Ramos (cell line): ENCODE results near the gene ZNF358.

Experiments used
- in situ Hi-C: fragments of 300-500 bp; cut with MboI; formaldehyde crosslinking; loops from one replicate; pipeline ENCODE4 v1.14.3; 2022; ENCODE audit warnings: low sequenced_read_pairs; ENCODE audit not compliant: unreplicated experiment

ZNF358 gene

DNA sequence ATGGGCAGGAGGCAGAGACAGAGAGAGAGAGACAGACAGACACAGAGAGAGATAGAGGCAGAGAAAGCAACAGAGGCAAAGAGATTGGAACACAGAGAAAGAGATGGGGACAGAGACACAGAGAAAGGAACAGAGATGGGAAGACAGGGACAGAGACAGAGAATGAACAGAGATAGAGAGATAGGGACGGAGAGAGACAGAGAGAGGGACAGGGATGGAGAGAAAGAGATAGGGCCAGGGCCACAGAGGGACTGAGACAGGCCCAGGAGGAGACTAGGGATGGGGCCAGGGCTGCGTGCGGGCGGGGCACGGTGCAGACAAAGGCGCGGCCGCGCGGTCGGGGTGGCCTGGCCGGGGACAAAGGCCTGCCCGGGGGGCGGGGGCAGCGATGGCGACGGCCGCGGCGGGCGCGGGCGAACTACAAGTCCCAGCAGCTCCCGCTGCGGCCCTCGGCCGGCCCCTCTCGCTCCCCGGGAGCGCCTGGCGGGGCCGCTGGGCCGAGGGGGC is at the start of gene ZNF358:
Gene ZNF358, plus strand, starts transcription at position 459 of the 507 bp plus-strand sequence. CDS start 3,140 bp downstream, outside the sequence.
- in situ Hi-C loops: no loop called here

DNA sequence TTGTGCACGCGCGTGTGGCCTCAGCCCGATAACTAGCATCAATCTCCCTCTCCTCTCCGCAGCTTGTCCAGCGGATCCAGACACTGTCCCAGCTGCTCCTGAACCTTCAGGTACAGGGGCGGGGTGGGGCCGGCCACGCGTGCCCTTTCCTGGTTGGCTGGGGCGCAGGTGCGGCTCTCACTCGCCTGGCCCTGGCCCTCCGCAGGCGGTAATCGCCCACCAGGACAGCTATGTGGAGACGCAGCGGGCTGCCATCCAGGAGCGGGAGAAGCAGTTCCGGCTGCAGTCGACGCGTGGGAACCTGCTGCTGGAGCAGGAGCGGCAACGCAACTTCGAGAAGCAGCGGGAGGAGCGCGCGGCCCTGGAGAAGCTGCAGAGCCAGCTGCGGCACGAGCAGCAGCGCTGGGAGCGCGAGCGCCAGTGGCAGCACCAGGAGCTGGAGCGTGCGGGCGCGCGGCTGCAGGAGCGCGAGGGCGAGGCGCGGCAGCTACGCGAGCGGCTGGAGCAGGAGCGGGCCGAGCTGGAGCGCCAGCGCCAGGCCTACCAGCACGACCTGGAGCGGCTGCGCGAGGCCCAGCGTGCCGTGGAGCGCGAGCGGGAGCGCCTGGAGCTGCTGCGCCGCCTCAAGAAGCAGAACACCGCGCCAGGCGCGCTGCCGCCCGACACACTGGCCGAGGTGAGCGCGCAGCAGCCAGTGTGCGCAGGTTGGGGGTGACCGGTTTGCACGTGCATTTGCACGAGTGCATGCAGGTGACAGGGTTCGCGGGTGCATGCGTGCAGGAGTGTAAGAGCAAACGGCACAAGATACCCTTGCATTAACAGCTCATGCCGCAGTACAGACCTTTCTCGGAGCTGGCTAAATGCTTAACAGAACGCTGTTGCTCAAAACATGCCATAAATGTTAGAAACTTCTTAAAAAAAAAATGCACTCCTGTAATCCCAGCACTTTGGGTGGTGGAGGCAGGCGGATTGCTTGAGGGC is 48.6 kb upstream of the ZNF358 start:
- in situ Hi-C loops: no loop called here

DNA sequence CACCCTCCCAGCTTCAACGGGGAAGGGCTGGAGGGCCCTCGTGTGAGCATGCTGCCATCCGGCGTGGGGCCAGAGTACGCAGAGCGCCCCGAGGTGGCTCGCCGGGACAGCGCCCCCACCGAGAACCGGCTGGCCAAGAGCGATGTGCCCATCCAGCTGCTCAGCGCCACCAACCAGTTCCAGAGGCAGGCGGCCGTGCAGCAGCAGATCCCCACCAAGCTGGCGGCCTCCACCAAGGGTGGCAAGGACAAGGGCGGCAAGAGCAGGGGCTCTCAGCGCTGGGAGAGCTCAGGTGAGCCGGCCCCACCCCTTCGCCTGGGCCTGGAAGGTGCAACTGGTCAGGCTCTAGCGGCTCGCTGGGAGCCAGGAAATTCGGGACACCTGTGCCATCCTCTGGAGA is 47.1 kb upstream of the ZNF358 start:
- in situ Hi-C loops: no loop called here

DNA sequence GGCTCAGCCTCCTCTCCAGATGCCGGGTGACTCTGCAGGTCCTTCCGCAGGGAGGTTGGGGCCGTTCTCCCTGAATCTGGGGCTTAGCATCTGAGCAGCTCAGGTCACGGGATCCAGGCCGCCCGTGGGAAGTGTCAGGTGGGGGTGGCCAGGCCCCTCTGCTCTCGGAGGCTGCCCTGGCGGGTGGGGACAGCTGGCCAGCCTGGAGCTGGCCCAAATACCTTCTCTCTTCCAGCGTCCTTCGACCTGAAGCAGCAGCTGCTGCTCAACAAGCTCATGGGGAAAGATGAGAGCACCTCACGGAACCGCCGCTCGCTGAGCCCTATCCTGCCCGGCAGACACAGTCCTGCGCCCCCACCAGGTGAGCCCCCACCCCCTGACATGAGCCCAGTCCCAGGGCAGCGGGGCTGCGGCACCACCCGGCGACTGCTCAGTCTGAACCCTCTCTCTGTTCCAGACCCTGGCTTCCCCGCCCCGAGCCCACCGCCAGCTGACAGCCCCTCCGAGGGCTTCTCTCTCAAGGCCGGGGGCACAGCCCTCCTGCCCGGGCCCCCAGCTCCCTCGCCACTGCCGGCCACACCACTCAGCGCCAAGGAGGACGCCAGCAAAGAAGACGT is 46.1 kb upstream of the ZNF358 start:
- in situ Hi-C loops: no loop called here

DNA sequence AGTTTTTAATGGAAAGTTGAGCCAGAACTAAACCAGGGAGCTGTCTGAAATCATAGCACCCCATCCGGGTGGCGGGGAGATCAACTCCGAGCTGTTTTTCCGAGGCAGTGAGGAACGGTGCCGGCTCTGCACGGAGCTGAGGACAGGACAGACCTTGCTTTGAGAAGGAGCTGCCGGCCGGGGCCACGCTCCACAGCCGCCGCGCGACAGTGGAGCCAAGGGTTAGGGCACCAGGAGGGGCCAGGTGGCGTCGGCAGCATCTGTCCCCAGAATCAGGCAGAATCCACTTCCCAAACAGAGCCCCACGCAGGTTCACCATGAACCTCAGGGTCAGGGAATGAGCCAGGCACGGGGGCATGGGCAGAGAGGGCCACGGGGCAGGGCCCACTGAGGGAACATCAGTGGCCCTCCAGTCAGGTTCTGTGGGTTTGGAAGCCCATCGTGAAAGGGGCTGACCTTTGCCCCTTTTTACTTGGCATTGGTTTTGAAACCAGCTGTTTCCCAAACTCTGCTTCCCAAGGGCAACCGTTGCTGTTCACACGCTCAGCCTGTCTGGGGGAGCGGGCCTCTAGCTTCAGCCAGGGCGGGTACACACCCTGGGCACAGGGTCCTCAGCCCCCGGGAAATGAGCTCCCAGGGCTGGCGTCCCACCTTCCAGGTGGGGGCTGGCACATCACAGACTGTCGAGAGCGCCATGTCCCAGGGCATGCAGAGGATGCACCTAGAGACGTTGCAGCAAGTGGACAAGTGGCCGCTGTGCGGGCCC is 45.2 kb upstream of the ZNF358 start:
- in situ Hi-C loops: no loop called here

DNA sequence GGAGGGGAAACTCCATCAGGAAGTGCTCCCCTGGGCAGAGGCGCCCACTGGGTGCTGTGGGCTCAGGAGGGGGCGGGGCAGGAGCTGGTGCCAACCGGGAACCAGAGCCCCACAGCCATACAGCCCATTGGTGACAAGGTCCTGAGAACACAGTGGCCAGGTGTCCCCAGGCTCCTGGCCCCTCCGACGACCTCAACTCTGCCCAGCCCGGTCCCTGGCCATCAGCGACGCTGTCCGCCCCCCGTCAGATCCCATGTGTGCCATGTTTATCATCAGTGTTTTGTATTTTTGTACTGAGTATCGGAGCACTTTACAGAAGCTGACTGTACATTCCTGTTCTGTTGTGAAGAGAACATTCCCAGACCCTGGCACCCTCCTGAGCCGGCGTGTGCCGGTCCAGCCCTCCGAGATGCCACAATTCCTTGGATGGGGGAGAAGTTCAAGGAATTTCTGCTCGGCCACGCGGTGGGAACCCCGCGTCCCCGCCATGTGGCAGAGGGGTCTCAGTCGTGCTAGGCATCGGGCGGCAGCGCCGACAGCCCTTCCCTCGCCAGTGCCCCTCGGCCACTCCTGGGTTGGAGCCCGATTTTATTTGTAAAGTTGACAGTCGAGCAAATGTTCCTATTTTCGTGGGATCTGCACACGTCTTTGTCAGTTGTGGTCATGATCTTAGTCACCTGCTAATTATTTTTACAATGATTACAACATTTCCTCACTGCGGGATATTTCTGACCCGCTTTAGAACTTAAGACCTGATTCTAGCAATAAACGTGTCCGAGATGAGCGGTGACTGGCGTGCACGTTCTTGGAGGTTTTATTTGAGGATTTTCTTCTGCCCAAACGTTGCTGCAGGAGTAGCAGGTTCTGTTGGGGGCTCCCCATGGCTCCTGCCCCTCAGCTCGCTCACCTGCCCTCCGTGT is 43.9 kb upstream of the ZNF358 start:
- in situ Hi-C loops: no loop called here

DNA sequence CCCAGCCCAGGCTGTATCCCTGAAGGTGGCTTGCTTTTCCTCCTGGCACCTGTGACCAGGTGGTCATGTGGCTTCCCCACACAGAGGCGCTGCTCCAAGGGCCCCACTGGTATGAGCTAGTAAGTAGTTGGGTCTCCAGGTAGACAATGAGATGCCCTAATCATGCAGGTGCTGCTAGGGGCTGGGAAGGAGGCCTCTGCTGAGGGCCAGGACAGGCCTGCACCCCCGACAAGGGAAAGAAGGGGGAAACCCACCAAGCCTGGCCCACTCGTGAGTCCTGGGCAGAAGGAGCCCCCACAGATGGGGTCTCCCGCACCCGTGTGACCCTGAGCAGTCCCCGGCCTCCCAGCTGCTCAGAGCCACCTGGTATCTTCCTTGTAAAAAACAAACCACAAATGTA is 40.2 kb upstream of the ZNF358 start:
- in situ Hi-C loops: no loop called here

DNA sequence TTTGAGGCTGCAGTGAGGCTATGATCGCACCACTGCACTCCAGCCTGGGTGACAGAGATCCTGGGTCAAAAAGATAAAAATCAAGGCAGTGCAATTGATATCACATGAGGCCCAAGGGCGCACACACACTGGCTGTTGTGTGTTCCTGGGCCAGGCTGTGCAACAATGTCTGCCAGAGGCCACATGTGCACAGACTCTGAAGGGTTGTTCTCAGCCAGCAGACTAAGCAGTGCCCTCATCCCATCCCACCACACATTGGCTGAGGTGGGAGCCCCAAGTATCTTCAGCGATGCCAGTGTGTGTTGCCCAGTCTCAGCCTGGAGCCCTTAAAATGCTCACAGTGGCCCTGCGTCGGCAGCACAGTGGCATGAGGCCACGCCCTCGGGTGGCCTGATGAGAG is 39.7 kb upstream of the ZNF358 start:
- in situ Hi-C loops: no loop called here

DNA sequence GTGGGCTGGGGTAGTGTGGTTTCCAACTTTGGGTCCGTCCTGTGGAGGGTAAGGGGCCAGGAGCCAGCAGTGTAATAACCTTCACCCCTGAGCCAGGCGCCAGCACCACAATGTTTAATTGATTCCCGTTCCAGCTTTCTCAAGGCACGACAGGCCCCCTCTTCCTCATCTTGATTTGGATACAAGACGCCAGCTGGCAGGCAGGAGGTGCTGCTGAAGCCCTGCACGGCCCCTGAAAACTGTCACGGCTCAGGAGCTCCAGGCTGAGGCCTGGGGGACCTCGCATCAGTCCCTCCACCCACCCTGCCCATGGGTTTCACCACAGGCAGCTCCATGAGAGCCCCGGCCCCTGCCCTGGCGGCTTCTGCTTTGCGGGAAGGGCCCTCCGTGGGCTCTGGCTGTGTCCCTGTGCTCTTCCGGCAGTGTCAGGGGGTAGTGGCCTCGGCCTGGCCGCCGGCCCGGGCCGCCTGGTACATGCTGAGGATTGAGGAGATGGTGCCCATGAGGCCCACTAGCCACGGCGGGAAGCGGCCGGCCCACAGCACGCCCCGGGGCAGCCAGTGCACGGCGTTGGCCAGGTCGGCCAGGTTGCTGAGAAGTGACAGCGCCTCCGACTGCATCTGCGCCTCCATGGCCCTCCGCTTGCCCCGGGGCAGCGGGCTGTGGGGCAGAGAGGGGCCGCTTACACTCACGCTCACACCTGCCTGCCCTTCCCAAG is 39.0 kb upstream of the ZNF358 start:
- in situ Hi-C loops: no loop called here

DNA sequence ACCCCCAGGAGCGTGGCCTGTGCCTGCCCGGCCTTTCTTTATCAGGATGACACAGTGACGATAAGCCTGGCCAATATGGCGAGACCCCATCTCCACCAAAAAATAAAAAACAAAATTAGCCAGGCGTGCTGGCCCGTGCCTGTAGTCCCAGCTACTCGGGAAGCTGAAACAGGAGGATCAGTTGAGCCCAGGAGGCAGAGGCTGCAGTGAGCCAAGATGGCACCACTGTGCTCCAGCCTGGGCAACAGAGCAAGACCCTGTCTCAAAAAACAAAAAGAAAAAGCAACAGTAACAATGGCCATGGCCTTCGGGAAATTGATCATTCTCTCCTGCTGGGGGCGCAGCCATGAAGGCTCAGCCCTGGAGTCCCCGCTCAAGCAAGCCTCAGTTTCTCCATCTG is 38.1 kb upstream of the ZNF358 start:
- in situ Hi-C loops: no loop called here

DNA sequence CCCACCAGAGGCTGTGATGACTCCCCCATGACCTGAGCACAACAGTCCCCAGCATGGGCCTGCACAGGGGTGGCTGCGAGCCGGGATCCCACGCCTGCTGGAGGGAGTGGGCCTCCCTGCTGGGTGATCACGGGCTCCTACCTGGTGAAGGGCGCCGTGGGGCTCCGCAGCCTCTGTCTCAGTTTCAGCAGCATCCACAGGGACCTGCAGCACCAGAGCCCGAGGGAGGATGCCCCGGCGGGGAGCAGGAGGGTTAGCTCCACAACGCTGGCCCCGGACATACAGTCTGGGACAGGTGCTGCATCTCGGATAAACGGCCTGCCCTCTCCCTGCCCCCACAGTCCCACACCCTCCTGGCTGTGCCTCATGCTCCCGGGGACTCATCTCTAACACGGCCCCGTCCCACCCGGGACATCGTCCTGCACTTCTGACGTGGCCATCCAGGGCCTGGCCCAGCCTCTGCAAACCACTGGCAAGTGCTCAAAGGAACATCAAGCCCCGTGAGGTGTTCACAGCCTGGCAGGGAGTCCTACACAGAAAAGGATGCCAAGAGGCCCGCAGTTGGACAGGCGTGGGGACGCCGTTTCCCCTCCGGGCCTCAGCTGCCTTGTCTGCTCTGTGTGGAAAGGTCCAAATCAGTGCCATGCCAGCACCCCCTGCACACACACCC is 37.6 kb upstream of the ZNF358 start:
- in situ Hi-C loops: no loop called here

DNA sequence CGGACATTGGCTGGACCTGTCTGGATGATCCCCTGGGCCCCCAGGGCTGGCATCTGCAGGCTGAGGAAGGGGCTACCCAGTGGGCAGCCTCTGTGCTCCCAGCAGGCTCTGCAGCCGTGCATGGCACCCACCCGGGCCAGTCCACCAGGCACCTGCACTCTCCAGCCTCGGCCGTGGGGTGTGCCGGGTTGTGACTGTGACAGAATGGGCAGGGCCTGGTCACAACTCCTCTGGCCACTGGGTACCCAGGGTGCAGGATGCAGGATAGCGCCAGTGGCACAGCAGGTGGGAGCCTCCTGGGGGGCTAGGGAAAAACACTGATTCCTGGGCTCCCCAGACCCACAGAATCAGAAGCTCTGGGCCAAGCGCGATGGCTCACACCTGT is 37.1 kb upstream of the ZNF358 start:
- in situ Hi-C loops: no loop called here

DNA sequence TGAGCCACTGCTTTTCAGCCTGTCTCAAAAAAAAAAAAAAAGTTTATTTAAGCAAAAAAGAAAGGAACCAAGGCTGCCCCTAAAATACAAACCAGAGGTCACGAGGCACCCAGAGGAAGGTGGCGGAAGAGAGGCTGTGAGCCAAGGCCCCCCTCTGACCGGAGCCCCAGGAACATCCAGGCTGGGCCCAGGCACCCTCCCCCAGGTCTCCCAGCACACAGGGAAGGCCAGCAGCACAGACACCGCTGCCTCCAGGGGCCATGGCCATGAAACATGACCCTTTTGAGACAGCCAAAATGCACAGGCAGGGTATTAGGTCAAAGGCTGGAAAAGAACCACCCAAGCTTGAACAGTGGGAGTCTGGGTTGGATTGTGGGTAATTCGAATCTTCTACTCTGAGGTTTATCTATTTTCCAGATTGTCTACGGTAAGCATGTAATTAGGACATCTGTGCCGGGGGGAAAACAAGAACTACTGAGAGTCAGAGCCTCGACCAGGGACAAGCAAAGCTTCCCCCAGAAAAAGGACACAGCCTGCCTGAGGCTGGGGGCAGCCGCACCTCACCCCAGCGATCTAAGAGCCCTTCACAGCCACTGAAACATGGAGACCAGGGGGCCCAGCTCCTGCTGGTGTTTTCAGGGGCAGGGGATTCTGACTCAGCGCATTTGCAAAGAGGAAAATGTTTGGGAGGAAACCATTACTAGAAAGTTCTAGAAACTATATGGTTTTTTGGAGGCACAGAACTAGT is 35.5 kb upstream of the ZNF358 start:
- in situ Hi-C loops: no loop called here

DNA sequence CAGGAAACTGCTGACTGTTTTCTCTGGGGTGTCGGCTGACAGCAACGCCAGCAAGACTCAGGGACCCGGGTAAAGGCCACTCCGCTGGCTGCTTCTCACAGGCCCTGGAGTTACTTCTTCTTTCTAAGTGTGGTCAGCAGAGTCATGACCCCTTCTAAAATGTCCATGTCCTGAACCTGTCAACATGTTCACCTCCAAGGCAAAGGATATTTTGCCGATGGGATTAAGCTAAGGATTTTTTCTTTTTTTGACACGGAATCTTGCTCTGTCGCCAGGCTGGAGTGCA is 35.0 kb upstream of the ZNF358 start:
- in situ Hi-C loops: no loop called here

DNA sequence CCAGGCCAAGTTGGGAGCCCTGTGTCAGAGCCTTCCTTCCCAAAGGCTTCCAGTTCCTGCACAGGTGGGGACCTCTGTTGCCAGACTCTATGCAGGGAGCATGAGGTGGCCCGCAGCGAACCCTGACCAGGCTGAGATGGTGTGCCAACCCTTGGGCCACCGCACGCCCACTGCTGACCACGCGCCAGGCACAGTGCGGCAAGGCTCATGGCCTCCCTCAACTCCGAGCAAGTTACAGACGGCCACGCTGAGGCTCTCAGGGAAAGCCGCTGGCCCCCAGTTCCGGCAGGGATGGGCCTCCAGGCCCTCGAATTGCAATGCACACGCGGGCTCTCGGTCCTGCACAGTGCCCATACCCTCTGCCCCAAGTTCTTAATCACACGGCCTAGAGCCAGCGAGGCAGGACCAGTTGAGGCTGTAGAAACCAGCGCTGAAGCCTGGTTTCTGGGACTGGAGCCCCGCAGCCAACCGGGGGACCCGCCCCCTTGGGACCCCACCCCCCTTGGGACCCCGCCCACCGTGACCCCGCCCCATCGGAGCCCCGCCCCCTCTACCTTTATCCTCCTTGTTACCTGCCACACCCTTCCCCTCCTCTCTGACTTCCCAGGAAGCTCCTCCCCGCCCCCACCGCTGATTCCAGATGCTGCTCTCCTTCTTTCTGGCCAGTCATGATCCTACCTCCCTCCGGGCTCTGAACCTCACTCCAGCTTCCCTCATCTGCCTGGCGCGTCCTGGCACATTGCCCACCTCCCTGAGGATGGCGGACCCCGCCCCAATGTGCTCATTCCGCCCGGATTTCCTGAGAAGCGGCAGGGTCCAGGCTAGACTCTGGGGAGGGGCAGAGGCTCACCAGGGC is 33.1 kb upstream of the ZNF358 start:
- in situ Hi-C loops: no loop called here

DNA sequence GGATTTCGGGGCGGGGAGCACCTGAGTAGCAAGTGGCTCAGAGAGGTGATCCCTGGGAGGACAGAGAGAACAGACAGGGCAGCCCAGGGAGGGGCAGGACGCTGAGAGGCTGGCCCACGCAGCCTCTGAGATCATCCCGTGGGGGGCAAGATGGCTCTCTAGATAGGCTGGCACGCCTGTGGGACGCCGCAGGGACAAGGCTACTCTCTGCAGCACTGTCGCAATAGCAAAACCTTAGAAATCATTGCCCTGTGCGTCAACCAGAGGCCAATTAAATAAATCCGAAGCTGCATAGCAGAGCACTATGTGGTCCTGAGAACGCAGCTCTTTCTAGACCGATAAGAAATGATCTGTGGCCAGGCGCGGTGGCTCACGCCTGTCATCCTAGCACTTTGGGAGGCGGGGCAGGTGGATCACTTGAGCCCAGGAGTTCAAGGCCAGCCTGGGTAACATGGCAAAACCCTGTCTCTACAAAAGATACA is 32.1 kb upstream of the ZNF358 start:
- in situ Hi-C loops: no loop called here

DNA sequence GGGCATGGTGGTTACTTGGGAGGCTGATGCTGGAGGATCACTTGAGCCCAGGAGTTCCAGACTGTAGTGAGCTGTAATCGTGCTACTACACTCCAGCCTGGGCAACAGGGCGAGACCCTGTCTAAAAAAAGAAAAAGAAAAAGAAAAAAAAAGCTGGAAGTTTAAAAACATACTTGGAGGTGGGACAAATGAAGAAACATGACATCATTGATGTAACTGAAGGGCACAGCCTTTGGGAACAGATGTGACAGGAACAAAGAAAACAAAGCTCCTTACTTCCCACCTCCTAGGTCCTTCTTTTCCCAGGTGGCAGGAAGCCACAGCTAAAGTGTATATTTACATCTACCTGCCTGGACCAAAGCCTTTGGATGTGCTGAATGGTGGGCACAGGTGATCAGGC is 29.0 kb upstream of the ZNF358 start:
- in situ Hi-C loops: no loop called here
